SK-N-SH (cell line): ENCODE results near the gene KAT5.

Source experiments
- RAD21 ChIP-seq: IDR thresholded peaks from 2 replicates; pipeline ENCODE4 v1.6.1; 2012; ENCODE audit warnings: mild to moderate bottlenecking, low read length
- TAF1 ChIP-seq: IDR thresholded peaks from 2 replicates; pipeline ENCODE4 v1.6.1; 2012; ENCODE audit warnings: low read depth, mild to moderate bottlenecking, low read length, moderate library complexity, borderline replicate concordance
- TF ChIP-seq, protein P1 (sequence below): fragments of 200-600 bp; sonication (generic); IDR thresholded peaks from 2 replicates; pipeline ENCODE4 v1.6.1; 2017; ENCODE audit warnings: antibody characterized with exemption, mild to moderate bottlenecking, moderate library complexity

DNA sequence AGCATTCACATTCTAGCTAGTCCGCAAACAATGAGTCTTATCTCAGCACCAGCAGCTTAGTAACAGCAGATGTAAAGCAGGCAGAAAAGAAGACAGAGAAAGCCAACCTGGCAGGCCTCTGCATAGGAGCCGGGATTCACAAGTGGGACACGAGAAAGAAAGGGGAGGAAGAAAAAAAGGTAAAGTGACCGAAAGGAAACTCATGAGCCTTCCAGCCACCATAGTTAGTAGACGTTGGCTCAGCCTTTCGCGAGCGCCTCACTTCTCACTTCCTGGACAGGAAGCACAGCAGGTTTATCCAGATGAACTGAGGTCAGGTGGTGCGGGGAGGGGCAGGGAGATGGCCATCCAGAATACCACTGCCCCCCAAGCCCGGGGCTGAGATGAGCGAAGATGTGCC, 19.7 kb upstream of the KAT5 start:
- no peak for TF ChIP-seq RAD21
- TF ChIP-seq, protein P1, sequence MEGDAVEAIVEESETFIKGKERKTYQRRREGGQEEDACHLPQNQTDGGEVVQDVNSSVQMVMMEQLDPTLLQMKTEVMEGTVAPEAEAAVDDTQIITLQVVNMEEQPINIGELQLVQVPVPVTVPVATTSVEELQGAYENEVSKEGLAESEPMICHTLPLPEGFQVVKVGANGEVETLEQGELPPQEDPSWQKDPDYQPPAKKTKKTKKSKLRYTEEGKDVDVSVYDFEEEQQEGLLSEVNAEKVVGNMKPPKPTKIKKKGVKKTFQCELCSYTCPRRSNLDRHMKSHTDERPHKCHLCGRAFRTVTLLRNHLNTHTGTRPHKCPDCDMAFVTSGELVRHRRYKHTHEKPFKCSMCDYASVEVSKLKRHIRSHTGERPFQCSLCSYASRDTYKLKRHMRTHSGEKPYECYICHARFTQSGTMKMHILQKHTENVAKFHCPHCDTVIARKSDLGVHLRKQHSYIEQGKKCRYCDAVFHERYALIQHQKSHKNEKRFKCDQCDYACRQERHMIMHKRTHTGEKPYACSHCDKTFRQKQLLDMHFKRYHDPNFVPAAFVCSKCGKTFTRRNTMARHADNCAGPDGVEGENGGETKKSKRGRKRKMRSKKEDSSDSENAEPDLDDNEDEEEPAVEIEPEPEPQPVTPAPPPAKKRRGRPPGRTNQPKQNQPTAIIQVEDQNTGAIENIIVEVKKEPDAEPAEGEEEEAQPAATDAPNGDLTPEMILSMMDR: no peak
- TF ChIP-seq TAF1: no peak
